GM19397 (cell line): ENCODE results near the gene NSD2.

ENCODE experiments used
- ATAC-seq: cut with Tn5 transposase; IDR thresholded peaks from one replicate; pipeline ENCODE4 v1.9.1; 2021; ENCODE audit warnings: mild to moderate bottlenecking, moderate library complexity; ENCODE audit not compliant: unreplicated experiment

Gene NSD2

DNA sequence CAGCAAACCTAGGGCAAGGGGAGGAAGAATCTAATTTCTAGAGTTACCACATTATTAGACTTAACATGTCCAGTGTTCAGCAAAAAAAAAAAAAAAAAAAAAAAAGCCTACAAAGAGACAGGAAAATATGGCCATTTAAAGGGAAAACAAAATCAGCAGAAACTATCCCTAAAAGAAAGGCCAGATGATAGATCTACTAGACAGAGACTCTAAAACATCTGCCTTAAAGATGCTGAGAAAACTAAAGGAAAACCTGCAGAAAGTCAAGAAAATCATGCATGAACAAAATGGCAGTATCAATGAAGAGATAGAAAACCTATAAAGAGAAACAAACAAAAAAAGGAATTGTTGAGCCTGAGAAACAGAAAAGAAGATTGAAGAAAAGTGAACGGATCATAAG lies 93.8 kb downstream of the NSD2 start:
- no peak for ATAC-seq

DNA sequence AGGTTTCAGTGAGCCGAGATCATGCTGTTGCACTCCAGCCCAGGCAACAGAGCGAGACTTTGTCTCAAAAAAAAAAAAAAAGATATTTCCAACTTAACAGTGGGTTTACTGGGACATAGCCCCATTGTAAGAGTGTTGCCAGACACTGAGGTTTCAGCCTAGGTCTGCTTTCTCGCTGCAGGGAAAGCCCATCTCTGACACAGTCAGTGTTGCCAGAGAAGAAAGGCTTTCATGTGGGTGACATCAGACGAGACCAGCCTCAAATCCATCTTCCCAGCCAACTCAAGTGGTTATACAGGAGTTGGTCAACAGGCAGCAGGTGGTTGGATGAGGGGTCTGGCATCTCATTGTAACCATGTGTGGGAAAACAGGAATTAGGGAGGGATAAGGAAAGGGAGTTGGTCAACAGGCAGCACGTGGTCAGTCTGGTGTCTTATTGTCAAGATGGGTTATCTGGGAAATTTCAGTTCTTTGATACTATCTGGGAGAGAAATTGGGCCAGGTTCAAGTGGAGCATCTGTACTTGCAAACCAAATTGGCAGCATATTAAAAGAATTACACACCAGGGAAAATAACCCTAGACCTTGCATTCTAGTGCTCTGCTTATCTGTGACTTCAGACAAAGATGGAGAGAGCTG lies 96.4 kb downstream of the NSD2 start:
- ATAC-seq = no peak

- no peak for ATAC-seq
These were observed 97.6 kb downstream of the NSD2 start for GRCh38 chr4:1968686-1969295.

GRCh38 chr4:1969928-1970723 lies 98.9 kb downstream of the NSD2 start:
- ATAC-seq = no peak

DNA sequence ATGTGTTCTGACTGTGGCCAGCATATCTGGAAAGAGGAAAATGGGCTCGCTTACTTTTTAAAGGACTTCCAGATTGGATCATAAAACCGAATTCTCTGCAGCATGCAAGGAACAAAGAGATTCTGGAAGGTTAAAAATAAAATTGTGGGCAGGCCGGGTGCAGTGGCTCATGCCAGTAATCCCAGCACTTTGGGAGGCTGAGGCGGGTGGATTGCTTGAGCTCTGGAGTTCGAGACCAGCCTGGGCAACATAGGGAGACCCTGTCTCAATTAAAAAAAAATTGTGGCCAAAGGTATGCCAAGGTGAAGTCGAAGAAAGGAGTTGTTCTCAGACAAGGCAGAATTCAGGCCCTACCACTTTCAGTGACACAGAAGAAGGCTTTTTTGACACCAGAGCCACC lies 99.7 kb downstream of the NSD2 start:
- no peak for ATAC-seq

DNA sequence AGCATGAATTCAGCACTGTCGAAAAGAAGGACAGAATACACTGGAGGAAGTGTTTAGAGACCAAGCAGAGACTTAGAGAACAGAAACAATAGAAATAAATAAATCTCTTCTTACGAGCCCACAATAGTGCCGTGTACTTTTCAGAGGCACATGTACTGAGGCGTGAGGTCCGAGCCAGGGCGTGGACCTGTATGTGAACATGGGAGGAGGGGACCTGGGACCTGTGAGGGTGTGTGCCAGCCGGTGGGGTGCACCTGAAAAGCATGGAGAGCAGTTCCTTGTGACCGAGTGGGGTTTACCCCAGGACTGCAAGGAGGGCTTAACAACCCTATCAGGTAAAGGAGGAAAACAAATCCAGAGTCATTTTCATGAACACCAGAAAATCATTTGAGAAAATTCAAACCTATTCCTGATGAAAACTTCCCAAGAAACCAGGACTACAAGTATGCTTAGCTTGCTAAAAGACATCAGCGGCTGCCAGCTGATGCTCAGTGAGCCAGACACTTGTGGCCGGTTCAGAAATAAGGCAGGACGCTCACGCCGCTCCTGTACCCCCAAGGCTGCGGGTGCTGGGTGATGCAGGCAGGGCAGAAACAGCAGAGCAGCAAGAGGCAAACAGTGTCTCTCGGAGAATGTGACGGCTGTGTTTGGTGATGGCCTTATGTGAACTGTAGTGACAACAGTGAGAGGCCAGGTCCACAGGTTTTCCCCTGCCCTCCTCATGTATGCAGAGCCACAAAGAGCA lies 100.4 kb downstream of the NSD2 start:
- no peak for ATAC-seq

GRCh38 chr4:1972414-1972813 lies 101.2 kb downstream of the NSD2 start:
- ATAC-seq = no peak

DNA sequence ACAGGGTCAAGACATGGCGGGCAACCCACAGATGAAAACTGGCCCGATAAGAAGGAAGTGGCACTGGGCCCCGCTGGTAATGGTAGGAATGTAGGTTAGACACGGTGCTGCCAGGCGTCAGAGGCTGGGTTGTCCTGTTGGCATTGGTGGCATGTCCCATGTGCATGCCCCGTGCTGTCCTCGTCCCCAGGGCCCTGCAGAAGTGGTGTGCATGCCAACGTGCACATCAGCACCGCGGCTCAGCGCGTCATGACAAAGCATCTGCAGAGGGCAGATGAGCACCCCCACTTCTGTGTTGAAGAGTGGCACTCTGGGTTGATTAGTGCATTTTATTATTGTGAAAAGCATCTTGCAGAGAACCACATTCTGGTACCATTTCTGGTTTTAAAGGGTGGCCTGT lies 102.0 kb downstream of the NSD2 start:
- no peak for ATAC-seq

GRCh38 chr4:1973661-1974060 lies 102.5 kb downstream of the NSD2 start:
- ATAC-seq = no peak

DNA sequence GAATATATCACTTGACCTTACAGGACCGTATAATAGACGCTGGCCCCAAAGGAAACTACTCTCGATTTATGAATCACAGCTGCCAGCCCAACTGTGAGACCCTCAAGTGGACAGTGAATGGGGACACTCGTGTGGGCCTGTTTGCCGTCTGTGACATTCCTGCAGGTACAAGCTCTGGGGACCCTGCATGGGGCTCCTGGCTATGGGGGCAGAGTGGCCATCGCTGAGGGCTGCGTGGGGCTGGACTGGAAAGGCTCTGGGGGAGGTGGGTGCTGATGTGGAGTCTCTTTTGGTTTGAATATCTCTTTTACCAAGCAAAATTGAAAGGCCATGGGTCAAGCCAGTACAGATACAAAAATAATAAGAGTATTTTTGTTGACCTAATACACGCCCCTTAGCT lies 103.6 kb downstream of the NSD2 start:
- ATAC-seq = no peak

GRCh38 chr4:1975391-1975801 lies 104.2 kb downstream of the NSD2 start:
- ATAC-seq = no peak

- no peak for ATAC-seq
These were observed 104.7 kb downstream of the NSD2 start for GRCh38 chr4:1975880-1976279.

DNA sequence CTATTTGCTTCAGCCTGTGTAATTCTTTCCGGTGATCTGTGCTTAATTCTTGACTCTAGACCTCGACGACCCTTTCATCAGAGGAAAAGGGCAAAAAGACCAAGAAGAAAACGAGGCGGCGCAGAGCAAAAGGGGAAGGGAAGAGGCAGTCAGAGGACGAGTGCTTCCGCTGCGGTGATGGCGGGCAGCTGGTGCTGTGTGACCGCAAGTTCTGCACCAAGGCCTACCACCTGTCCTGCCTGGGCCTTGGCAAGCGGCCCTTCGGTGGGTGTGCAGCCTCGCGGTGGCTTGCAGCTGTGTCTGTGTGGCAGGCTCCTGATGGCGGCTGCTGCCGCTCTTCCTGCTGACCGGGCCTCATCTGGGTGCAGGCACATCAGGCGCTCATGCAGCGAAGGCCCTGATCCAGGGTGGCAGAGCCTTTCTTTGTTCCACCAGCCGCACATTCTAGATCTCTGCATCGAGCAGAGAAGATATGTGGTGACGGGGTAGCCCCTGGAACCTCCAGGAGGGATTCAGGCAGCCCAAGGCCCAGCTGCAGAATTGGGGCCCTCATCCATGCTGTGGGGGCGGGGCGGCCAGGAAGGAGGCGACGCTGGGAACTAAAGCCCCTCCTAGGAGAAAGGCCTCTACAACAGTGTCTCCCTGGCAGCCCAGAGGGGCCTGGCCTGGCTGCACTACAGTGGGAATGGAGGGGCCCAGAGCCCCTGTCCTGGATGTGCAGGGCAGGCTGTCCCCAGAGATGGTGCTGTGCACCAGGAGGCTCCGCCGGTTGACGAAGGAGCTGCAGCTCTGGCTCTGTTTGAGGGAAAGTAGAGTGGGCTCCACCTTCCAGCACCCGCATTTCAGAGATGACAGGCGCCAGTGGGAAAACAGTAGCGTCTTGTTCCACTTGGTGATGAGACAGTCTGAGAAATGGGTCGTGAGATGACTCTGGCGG lies 105.5 kb downstream of the NSD2 start:
- ATAC-seq = no peak

GRCh38 chr4:1978226-1978625 lies 107.0 kb downstream of the NSD2 start:
- ATAC-seq = no peak

- no peak for ATAC-seq
These were observed 107.7 kb downstream of the NSD2 start for GRCh38 chr4:1978741-1979476.

DNA sequence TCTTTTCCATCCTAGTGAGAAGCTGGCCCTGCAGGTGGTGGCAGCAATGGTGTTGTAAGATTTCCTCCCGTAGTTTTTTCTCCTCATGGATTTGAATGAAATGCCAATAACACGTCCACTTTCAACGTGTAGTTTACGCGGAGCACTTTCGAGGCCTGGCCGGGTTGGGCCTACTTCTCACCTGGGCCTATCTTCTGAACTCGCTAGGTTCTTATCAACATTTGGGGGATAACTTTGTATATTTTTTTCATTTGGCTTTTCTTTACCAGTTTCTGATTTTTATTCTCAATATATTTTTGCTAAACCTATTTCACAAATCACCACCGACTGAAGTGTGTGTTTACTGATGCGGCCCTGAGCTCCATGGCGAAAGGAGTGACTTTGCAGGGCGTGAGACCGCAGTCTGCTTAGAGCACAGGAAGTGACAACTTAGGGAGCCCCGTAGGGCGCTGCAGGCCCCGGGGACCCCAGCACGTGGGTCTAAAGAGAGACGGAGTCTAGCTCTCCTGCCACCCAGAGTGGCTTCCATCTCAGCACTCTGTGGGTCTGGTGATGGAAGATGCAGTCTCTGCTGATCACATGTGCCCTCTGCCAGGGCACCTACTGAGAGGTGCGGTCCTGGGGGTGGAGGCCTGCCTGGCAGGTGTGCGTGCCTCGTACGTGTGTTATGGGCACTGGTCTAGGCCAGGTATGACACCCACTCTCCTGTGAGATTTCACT lies 108.4 kb downstream of the NSD2 start:
- no peak for ATAC-seq

GRCh38 chr4:1980561-1981041 lies 109.4 kb downstream of the NSD2 start:
- no peak for ATAC-seq

DNA sequence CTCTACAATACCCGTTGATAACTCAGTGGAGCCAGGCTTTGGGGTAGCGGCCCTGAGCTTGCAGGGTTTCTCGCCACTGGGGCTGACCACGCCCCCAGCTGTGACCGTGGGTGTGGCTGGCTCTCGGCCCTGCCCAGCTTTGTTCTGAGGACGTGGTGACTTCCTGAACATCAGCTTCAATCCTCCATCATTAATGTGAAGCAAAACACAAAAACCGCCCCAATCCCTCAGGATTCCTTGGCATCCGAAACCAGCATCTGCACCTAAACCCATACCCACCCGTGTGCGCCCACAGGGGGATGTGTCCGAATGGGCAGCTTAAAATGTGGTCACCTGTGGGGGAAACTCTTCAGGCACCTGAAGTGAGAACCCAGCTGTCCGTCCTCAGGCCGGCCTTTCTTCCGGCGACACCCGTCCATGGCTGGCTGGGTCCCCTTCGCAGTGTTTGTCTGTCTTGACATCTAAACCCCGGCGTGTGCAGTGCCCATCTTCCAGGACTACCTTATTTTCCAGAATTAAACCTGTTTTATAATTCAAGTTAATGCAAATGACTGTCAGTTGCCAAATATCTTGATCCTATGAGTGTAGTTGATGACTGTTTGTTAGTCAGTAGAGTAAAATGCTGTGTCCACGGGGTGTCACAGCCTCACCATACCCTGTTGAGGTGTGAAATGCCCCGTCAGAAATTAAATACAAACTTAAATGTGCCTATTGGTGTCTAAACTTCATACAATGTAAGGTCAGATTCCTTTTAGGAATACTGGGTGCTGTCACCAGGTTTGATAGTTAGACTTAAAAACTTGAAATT lies 110.3 kb downstream of the NSD2 start:
- ATAC-seq = no peak
